Central memory CD4-positive, alpha-beta T cell (primary cell): ENCODE measurements around the gene DLEU7.

ENCODE experiments used
- DNase-seq: peaks from one replicate; pipeline ENCODE4 v3.0.0; 2022

DLEU7 gene

DNA sequence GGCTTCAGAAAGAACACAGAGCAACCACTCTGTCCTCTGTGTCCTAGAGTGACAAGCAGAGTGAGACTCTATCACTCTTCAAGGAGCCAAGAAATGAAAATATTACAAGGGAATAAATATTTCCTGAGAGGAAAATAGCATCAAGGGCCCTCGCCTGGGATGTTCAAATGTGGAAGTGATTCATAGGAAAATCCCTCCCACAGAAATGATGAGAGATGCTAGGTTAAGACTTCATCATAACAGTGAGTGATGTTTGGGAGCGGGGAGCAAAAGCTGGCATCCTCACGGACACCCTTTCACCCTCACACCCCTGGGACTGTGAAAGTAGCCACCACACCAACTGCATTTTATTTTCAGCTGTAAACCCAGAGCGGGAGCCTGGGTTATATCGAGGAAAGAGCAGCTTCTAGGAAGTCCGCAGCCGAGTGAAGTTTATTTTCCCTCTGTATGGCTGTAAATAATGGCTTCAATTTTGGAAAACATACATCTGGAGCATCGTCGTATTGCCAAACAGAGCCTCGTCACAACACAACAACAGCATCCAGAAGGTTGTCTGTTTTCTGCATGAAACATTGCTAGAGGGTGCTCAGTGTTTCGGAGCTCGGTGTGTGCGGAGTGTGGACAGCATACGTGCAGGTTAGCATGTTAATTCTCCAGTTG, 54.8 kb downstream of the DLEU7 start:
- DNase-seq, result no peak

DNA sequence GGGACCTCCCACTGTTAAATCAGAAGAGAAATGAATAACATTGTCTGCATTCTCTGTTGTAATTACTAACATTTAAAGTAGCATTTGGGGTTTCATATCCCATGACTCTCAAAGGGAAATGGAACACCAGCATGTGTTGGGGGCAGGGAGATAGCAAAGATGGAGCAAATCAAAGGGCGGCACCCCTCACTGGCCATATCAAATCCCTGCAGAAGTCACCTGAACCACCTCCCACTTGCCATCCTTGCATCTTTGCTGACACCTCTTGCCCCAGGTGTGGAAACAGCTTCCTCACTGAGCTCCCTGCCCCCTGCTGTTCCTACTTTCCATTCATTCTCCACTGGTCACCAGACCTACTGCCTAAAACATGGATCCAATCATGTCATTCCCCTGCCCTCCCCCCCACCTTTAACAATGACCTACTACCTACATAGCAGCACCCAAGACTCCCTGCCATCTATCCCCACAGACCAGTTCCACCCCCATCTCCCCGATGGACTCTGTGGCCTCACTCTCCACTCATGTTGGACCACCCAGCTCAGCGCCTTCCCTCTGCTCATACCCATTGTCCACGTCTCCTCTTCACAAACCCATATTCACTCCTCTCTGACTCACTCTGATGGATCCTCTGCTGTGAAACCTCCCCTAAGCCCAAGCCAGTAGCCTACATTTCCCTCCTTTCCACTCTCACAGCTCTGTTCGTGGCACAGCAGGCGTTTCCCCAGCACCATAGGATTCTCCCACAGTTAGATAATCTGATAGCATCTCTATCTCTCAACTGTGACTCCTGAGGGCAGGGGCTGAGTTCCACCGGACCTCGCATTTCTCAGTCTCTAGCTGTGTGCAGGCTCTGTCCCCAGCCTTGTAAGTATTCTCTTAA, 55.9 kb downstream of the DLEU7 start:
- no peak for DNase-seq

GRCh38 chr13:50783717-50784290, 59.7 kb downstream of the DLEU7 start:
- DNase-seq, result no peak

DNA sequence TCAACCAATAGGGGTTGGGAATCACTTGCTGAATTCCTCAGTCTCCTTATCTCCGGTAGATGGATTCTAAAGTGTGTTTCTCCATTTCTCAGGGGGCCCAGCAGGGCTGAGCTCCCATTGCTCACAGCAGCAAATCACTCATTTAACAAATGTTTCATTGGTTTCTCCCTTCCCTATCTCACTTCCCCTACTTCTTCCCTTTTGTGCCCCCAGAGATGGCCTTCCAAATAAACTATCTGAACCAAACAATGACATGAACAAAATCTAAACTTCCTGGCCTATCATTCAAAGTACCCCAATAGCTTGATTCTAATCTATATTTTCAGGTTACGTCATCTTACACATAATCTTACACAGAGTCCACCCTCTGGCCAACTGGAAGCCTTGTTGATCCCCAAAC, 60.4 kb downstream of the DLEU7 start:
- no peak for DNase-seq

DNA sequence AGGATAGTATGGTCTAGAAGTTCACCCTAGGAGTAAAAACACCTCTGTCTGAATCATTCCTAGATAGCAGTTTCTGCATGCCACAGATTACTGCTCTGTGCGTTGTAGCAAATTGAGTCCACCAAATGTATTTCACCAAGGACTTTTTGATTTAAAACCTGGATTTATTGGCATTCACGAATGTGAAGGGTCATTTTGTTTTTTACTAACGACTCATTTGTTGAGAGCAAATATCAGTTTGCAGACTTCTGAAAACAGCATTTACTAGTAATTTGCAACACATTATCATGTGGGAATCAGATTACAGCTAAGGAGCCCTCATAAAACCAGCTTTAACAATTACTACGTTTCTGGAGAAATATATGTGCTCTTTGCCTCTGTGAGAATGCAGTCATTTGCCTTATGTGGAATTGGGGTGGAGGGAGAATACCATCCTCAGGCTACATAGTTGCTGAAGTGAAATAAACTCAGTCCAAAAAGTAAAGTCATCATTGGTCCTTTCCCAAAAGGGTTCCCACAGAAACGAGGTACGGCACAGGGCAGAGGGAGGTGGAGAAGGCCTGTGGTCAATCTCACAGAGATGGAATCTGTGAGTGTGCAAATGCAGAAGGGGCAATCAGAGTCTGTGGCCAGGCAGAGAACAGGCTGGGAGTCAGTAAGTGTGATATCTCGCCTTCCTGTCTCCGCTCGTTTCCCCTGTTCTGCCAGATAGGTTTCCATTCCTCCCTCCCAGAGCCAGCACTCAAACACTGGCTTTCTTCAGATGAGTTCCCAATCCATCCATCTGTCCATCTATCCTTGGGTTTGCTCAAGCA, 63.1 kb downstream of the DLEU7 start:
- no peak for DNase-seq

DNA sequence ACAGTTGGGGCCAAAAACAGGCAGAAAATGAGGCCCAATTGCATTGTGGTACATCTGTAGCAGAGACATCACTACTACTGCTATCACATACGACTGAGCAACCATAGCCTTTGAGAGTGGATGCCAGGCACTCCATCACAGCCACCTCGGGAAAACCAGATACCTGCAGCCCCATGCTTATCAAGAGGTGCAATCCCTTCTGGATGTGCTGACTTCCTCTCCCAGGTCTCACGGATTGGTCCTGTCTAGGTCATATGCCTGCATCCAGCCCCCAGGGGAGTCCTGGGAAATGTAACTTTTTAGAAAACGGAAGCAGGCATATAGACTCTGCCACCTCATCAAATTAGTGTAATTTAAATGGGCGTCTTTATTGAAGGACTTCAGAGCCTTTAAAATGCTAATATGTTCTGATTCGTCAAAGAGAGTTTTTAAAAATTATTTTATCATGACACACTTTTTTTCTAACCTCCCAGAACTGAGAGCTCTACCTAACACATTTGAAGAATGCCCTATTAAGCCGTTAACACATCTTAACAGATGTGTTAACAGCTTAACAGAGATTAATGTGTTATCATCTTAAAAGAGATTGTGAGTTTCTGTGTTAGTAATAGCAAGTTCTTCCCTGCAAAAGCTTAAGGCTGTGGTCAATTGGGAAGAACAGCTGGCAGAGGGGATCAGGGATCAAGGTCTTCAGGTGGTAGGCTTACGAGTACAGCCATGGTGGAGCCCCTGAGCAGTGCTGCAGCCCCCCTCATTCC, 63.9 kb downstream of the DLEU7 start:
- no peak for DNase-seq
